ENCODE data around the gene IREB2. TPM values are rescaled to one million over a fixed set of nuclear protein-coding genes. Genes with fewer than 3 reads are reported as not detected.

The IREB2 gene
- total and polyA plus RNA-seq, 2 donors (not counting 3 experiments of a cell fraction or from before 2014, with no cell fraction given) = 12.7 to 51.4 TPM

- Histone ChIP-seq H3K27me3 (ENCODE audit: control insufficient read depth in 2 of 2, insufficient read depth in 2 of 2, low read length in 2 of 2) (no peaks in the 10 kb centered on the region), H3K79me2 (ENCODE audit: control insufficient read depth, insufficient read depth, low read length) (peaks cover 76% of the 10 kb centered on the region), H3K4me1 (ENCODE audit: control insufficient read depth, extremely low read depth, insufficient read depth, low read length) (peaks cover 5% of the 10 kb centered on the region), H3K4me2 (ENCODE audit: insufficient read depth, low read length) (no peak overlapping the region), H3K4me3 (replicated peaks in 1 of 3; ENCODE audit: insufficient read depth in 1 of 3, low read depth in 1 of 3, low read length in 3 of 3) (no peak overlapping the region), H4K20me1 (replicated peaks; ENCODE audit: control insufficient read depth, extremely low read depth, insufficient read depth, low read length) (peaks cover 2% of the 10 kb centered on the region), H3K9ac (replicated peaks; ENCODE audit: extremely low read depth, insufficient read depth, low read length) (no peak overlapping the region), H3K36me3 (ENCODE audit: control insufficient read depth in 2 of 2, extremely low read depth in 1 of 2, insufficient read depth in 2 of 2, low read length in 2 of 2) (peaks cover 5 to 11% of the 10 kb centered on the region in 2 experiments), H3K9me3 (replicated peaks; ENCODE audit: control insufficient read depth, insufficient read depth, low read length) (no peaks in the 10 kb centered on the region), H2AFZ (ENCODE audit: low read depth, low read length) (no peak overlapping the region), H3K9me1 (replicated peaks; ENCODE audit: control insufficient read depth, extremely low read depth, insufficient read depth, low read length) (no peaks in the 10 kb centered on the region), H3K27ac (ENCODE audit: insufficient read depth, low read depth, low read length) (no peak overlapping the region)
- no TSS peak for BruUV-seq (replicated peaks)
- intact Hi-C loops (cut with micrococcal nuclease) (no loop called here), dilution Hi-C loops (cut with MboI; ENCODE audit: extremely low pct_ligation_motif_present, low sequenced_read_pairs) (no loop called here)
- FAIRE-seq (no peak), DNase-seq (ENCODE audit: low read depth, low spot score) (no peak)
- TF ChIP-seq FOS (IDR thresholded peaks at IDR 0.05; ENCODE audit: borderline replicate concordance, insufficient read depth, low read length) (no peak), MYC (IDR thresholded peaks at IDR 0.05; ENCODE audit: low read depth, low read length) (no peak), CTCF (IDR thresholded peaks at IDR 0.05; ENCODE audit: extremely low read depth in 1 of 2, insufficient read depth in 1 of 2, low read depth in 1 of 2, low read length in 2 of 2) (no peak), EZH2 (IDR thresholded peaks at IDR 0.05; ENCODE audit: borderline replicate concordance, low read depth, low read length, severe bottlenecking) (no peak), MAX (IDR thresholded peaks at IDR 0.05; ENCODE audit: insufficient read depth, insufficient read length) (no peak), POLR2AphosphoS5 (IDR thresholded peaks at IDR 0.05; ENCODE audit: insufficient read depth, low read depth, low read length) (no peak), GATA2 (IDR thresholded peaks at IDR 0.05; ENCODE audit: insufficient read depth, insufficient read length, low read depth, low read length) (no peak), POLR2A (IDR thresholded peaks at IDR 0.05; ENCODE audit: low read depth, low read length) (no peak), JUN (IDR thresholded peaks at IDR 0.05; ENCODE audit: borderline replicate concordance, insufficient read depth, insufficient read length, low read depth) (no peak)
- ChIA-PET POLR2A (no interaction called here), CTCF (interaction anchor here (1.8 to 2.0 kb wide), 2 partner anchors 9 to 10 kb away, joined by 4 to 7 read pairs; no protein-coding TSS in a partner anchor)
Observed at GRCh38 chr15:78460737-78461136, 22.7 kb downstream of the IREB2 start.

All from endothelial cell of umbilical vein (primary cell).